ENCODE results near the gene C1RL. TPM values are rescaled to one million over a fixed set of nuclear protein-coding genes. Genes with fewer than 3 reads are reported as not detected.

Gene C1RL
- total and polyA plus RNA-seq, 10 donors = 19.1 to 126 (median 84.4) TPM

GRCh38 chr12:7130701-7131501 lies 21.9 kb upstream of the C1RL start:
- Histone ChIP-seq H3K27me3 (replicated peaks in 1 of 7) (peaks cover 0 to 27% (median 0%) of the 10 kb centered on the region in 7 donors), H3K27ac (peak overlapping the region; percentile 27 to 89 (median 82)), H3K9me3 (no peaks in the 10 kb centered on the region), H3K36me3 (peaks cover 0 to 34% (median 25%) of the 10 kb centered on the region in 6 donors), H3K4me1 (peaks cover 0 to 62% (median 30%) of the 10 kb centered on the region in 6 donors), H3K4me3 (peak overlapping the region; percentile 49 to 80 (median 62))
- peak in 2 of 3 donors; percentile 61 to 73 for TF ChIP-seq POLR2AphosphoS5 (IDR thresholded peaks at IDR 0.05)
- no peak for TF ChIP-seq CTCF (IDR thresholded peaks at IDR 0.05 in 8 of 11, conservative IDR thresholded peaks at IDR 0.05 in 3 of 11)
- peak; percentile 90 for DNase-seq
- WGBS, 5 donors = 1% methylated on average over 29 to 32 of the region's 32 CpGs
- intact Hi-C loops (cut with DNase I; ENCODE audit: low total_unique reads) = no loop called here

DNA sequence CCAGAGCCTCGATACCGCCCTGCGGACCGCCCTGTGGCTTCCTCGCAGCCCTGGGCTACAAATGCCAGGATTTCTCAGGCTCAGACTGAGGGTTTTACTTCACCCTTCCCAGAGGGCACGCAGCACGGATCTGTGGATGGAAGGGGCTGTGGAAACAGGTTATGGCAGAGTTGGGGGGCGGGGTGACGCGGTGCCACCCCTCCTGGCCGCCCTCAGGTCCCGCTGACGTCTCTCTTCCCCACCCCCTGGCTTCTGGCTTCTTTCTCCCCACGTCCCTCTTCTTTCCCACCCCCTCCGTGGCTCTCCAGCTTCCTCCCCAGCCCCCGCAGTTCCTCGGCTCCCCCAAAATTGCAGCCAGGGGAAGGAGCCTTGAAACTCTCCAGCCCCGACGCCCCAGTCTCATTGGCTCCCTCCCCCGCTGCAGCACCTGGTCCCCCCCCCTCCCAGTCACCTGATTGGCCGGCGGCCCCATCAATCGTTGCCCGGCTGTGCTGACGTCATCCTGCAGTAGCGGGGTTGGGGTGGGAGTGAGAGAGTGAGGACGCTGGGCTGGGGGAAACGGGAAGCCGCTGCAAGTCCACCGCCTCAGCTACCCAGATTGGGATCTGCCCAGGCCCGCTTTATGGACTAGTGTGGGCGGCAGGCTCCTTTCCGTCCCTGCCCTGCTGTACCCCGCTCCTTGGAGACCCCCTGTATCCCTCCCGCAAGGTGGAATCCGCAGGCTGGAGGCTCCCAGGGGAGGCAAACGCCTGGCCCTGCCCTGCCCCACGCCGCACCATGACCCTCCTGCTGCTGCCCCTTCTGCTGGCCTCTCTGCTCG lies 21.1 kb upstream of the C1RL start, which contains the start of gene CLSTN3:
CLSTN3 (plus strand) TSS at position 500 of the 820 bp plus-strand sequence; CDS start at position 778, 278 bp downstream.
- Histone ChIP-seq H3K4me1 (peaks cover 0 to 70% (median 32%) of the 10 kb centered on the region in 6 donors), H3K4me3 (peak within 1 kb of the TSS; percentile 49 to 80 (median 62)), H3K27ac (peak within 1 kb of the TSS; percentile 74 to 89 (median 84)), H3K27me3 (replicated peaks in 1 of 7) (peaks cover 0 to 27% (median 0%) of the 10 kb centered on the region in 7 donors), H3K9me3 (no peaks in the 10 kb centered on the region), H3K36me3 (peaks cover 0 to 25% (median 18%) of the 10 kb centered on the region in 6 donors)
- peak; percentile 60 to 77 (median 62) for TF ChIP-seq POLR2AphosphoS5 (IDR thresholded peaks at IDR 0.05)
- TF ChIP-seq CTCF (IDR thresholded peaks at IDR 0.05 in 8 of 11, conservative IDR thresholded peaks at IDR 0.05 in 3 of 11) = peak in 1 of 11 experiments; percentile 12
- no peak for TF ChIP-seq POLR2A (IDR thresholded peaks at IDR 0.05)
- 0 to 2% (median 1%) methylated on average over 25 to 40 of the region's 40 CpGs for WGBS, 5 donors
- DNase-seq = peak; percentile 92
- intact Hi-C loops (cut with DNase I; ENCODE audit: low total_unique reads) = no loop called here

DNA sequence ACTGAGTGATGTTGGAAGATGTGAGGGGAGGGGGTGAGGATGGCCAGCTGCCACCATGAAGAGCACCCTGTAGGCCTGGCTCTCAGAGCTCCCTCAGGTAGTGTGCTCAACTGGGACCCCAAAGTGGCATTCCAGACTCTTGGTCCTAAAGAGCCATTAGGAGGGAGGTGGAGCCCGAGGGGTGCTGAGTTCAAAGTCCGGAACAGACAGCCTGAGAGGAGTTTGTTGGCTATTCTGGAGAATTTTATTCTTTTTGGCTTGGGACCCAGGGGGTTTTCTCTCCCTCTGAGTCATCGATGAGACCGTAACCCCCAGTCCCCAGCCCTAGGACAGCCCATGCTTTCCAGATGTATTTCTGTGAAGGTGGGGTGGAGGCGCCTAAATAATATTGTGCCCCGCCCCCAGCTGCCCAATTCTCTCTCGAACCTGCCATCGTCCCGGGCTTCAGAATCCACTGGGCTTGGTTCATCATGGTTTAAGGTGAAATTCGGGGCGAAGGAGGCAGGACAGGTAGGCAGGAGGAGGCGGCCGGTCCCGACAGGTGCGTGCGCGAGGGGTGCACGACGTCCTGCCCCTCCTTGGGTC lies 20.4 kb upstream of the C1RL start:
- Histone ChIP-seq H3K27me3 (replicated peaks in 1 of 7) (peaks cover 0 to 27% (median 0%) of the 10 kb centered on the region in 7 donors), H3K27ac (peak overlapping the region; percentile 74 to 89 (median 84)), H3K9me3 (no peaks in the 10 kb centered on the region), H3K4me3 (peak overlapping the region; percentile 49 to 80 (median 62)), H3K4me1 (peaks cover 0 to 74% (median 37%) of the 10 kb centered on the region in 6 donors), H3K36me3 (peaks cover 0 to 18% (median 12%) of the 10 kb centered on the region in 6 donors)
- 6 to 13% (median 8%) methylated on average over 19 of the region's 19 CpGs for WGBS, 5 donors
- TF ChIP-seq POLR2A (IDR thresholded peaks at IDR 0.05) (no peak), CTCF (IDR thresholded peaks at IDR 0.05 in 8 of 11, conservative IDR thresholded peaks at IDR 0.05 in 3 of 11) (no peak), POLR2AphosphoS5 (IDR thresholded peaks at IDR 0.05) (no peak)
- peak; percentile 54 for DNase-seq
- intact Hi-C loops (cut with DNase I; ENCODE audit: low total_unique reads) = no loop called here

Measured in spleen (tissue), 11 donors.